BE2C (cell line): ENCODE measurements around the gene KCTD6.

ENCODE experiments used
- DNase-seq: peaks from one replicate; pipeline ENCODE4 v3.0.0-alpha.2; 2020
- H3K27me3 ChIP-seq: fragments of 250-450 bp; sonication (Bioruptor Pico); 2 replicates; pipeline ENCODE4 v1.5.1; 2020; ENCODE audit warnings: mild to moderate bottlenecking
- H3K36me3 ChIP-seq: fragments of 250-450 bp; sonication (Bioruptor Pico); 2 replicates; pipeline ENCODE4 v1.5.1; 2020; ENCODE audit warnings: mild to moderate bottlenecking
- H3K4me1 ChIP-seq: fragments of 250-450 bp; sonication (Bioruptor Pico); 2 replicates; pipeline ENCODE4 v1.5.1; 2020
- H3K4me3 ChIP-seq: 2 replicates; pipeline ENCODE4 v1.5.1; 2011; ENCODE audit warnings: low read depth, low read length
- H3K9me3 ChIP-seq: fragments of 250-450 bp; sonication (Bioruptor Pico); 2 replicates; pipeline ENCODE4 v1.5.1; 2020
- TF ChIP-seq, protein P1 (sequence below): IDR thresholded peaks from 2 replicates; pipeline ENCODE4 v1.5.1; 2012; ENCODE audit warnings: mild to moderate bottlenecking, low read depth, low read length

KCTD6 gene

GRCh38 chr3:58531956-58532355 is 40.1 kb downstream of the KCTD6 start:
- TF ChIP-seq, protein P1, sequence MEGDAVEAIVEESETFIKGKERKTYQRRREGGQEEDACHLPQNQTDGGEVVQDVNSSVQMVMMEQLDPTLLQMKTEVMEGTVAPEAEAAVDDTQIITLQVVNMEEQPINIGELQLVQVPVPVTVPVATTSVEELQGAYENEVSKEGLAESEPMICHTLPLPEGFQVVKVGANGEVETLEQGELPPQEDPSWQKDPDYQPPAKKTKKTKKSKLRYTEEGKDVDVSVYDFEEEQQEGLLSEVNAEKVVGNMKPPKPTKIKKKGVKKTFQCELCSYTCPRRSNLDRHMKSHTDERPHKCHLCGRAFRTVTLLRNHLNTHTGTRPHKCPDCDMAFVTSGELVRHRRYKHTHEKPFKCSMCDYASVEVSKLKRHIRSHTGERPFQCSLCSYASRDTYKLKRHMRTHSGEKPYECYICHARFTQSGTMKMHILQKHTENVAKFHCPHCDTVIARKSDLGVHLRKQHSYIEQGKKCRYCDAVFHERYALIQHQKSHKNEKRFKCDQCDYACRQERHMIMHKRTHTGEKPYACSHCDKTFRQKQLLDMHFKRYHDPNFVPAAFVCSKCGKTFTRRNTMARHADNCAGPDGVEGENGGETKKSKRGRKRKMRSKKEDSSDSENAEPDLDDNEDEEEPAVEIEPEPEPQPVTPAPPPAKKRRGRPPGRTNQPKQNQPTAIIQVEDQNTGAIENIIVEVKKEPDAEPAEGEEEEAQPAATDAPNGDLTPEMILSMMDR = no peak; the same call in 1 of the 2 replicates
- Histone ChIP-seq H3K4me1 (no peaks in the 10 kb centered on the region), H3K9me3 (no peaks in the 10 kb centered on the region), H3K27me3 (no peaks in the 10 kb centered on the region), H3K36me3 (no peaks in the 10 kb centered on the region), H3K4me3 (no peak overlapping the region)
- DNase-seq = no peak

DNA sequence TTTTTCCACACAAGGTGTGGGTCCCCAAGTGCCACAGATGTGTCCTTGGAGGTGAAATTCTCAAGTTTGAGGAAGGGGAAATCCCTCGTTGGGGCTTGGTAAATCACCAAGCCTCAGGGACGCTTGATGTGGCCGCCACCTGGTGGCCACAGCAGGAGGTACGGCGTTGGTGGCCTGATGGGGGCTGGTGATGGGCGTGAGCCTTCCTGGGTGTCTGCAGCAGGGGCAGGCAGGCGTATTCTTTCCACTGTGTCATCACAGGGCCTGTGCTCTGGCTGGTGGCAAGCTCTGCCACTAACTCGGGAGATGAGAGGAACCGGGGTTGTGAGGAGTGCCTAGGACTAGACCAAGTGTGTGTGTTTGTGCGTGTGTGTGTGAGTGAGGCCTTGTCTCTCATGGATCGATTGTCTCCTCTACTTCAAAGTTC is 40.9 kb downstream of the KCTD6 start:
- TF ChIP-seq, protein P1 = peak; percentile 78
- Histone ChIP-seq H3K4me1 (no peaks in the 10 kb centered on the region), H3K27me3 (no peaks in the 10 kb centered on the region), H3K4me3 (no peak overlapping the region), H3K9me3 (no peaks in the 10 kb centered on the region), H3K36me3 (no peaks in the 10 kb centered on the region)
- DNase-seq = peak; percentile 73

GRCh38 chr3:58534592-58535494 is 42.9 kb downstream of the KCTD6 start:
- Histone ChIP-seq H3K9me3 (no peaks in the 10 kb centered on the region), H3K4me1 (no peaks in the 10 kb centered on the region), H3K4me3 (no peak overlapping the region), H3K36me3 (no peaks in the 10 kb centered on the region), H3K27me3 (no peaks in the 10 kb centered on the region)
- no peak for DNase-seq
- TF ChIP-seq, protein P1 = no peak

DNA sequence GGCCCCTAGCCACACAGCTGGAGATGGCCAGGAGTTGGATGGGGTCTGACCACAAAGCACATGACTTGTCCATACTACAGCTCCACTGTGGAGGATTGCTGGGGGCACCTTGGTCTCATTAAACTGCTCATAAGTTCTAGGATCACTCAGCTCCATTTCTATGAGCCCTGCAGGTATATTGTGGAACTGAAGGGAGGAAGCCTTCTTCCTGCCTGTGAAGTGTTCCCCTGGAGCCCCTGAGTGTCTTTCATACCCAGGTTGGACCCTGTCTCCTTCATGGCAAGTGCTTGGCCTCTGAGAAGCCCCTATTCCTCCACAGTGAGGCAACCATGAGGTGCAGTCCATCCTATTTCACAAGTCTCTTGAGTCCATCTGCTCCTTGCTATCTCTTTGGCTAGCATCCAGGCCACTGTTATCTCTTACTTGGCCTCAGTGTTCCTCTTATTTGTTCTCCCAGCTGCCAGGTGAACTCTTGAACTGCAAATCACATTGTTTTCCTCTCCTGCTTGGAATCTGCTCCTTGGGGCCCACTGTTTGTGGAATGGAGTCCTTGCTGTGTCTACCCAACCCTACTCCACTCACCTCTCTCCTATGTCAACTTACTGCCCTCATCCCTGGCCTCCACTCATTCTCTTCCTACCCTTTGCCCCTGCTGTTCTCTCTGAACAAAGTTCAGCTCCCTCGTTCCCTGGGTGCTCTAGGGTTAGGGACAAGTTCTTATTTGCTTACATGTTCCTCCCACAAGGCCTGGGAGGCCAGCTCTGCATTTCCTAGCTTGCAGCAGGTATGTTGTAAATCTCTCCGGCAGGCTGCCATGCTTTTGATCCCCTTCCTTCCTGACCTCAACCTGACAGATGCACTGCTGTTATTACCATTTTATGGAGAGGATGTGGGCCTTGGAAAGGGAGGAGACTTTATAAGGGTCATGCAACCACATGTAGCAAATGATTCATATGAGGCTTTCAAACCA is 43.9 kb downstream of the KCTD6 start:
- Histone ChIP-seq H3K36me3 (no peaks in the 10 kb centered on the region), H3K9me3 (no peaks in the 10 kb centered on the region), H3K27me3 (no peaks in the 10 kb centered on the region), H3K4me1 (no peaks in the 10 kb centered on the region), H3K4me3 (no peak overlapping the region)
- DNase-seq = no peak
- TF ChIP-seq, protein P1 = no peak

DNA sequence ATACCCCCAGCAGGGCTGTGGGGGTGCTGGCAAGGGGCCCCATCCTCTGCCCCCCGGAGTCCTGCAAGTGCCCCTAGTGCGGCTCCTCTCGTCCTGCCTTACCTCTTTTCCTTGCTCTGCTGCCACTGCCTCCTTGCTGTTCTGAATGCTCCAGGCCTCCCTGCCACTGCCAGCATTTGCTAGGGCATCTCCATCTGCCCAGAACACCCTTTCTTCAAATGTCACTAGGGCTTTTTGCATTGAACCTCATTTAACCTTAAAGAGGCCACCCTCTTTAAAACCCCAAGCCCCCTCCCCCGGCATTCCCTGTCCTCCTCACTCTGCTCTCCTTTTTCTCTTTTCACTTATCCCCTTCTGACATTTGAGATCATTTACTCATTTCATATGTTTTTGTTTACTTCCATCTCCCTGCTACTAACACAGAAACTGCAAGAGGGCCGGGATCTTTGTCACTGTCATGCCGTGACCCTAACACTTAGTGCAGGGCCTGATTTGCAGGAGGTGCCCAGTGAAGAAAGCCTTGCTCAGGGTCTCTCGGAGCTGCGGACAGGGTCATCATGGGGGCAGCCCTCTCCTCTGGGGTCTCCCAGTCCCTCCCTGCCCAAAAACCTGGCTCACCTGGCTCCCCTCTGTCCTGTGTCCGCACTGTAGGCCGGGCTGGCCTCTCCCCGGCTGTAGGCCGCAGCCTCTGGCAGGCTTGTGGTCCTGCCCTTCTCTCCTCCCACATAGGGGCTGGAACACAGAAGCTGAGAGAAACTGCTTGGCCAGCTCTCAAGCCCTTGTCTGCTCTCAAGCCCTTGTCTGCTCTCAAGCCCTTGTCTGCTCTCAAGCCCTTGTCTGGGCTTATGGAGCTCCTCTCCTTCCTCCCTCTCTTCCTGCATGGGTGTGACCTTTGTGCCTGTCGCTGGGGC is 44.9 kb downstream of the KCTD6 start, which contains the start of gene ACOX2:
ACOX2 (minus strand) TSS at position 690 of the 911 bp plus-strand sequence. CDS start 2,084 bp downstream, outside the sequence.
- Histone ChIP-seq H3K36me3 (no peaks in the 10 kb centered on the region), H3K4me3 (no peak within 1 kb of the TSS), H3K27me3 (no peaks in the 10 kb centered on the region), H3K4me1 (no peaks in the 10 kb centered on the region), H3K9me3 (no peaks in the 10 kb centered on the region)
- TF ChIP-seq, protein P1 = no peak
- DNase-seq = no peak
